HPDE6-E6E7 (cell line): ENCODE measurements around the gene RHOBTB3.
"Not testable (repeated sequence)": the region's sequence is repeated elsewhere in the genome, so short reads cannot be mapped to it uniquely, and the experiment has no call there.

Source experiments
- DNase-seq: peaks from one replicate; pipeline ENCODE4 v3.0.0; 2011; ENCODE audit warnings: missing footprints; ENCODE audit errors: extremely low spot score

The RHOBTB3 gene

DNA sequence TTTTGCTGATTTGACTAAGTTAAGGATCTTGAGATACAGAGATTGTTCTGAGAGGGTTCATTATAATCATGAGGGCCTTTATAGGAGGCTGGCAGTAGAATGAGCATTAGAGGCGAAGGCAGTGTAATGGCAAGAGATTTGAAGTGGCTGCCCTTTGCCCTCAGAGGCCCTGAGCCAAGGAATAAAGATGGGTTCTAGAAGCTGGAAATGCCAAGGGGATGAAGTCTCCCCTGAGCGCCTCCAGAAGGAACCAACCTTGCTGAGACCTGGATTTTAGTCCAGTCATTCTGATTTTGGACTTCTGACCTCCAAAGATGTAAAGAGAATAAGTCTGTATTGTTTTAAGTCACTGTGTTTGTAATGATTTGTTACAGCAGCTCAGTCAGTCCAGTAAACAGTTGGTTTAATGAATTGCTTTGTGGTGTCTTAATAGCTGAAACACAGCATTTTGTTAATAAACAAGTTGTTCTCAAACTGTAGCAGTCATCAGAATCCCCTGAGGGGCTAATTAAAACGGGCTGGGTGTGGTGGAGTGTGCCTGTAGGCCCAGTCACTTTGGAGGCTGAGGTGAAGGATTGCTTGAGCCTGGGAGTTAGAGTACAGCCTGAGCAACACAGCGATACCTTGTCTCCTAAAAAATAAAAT is 68.2 kb downstream of the RHOBTB3 start:
- DNase-seq, result no peak

- no peak for DNase-seq
These were observed 69.4 kb downstream of the RHOBTB3 start for GRCh38 chr5:95800553-95800952.

DNA sequence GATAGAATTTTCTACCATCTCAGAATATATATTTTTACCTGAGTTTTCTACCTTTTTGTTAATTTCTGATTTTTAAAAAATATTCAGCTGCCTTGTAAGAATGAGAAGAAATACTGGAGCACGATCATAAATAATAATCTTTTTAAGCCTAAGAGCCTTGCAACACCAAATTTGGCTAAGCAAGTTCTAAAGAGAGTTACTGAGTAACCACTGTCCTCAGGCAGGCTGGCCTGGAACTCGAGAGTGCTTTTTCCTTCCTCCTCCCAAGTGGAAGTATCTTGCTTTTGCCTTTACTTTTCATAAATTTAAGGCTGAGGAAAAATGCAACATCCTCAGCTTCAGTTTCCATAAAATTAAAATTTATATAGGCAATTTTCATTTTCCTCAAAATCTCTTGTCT is 70.4 kb downstream of the RHOBTB3 start:
- no peak for DNase-seq

DNA sequence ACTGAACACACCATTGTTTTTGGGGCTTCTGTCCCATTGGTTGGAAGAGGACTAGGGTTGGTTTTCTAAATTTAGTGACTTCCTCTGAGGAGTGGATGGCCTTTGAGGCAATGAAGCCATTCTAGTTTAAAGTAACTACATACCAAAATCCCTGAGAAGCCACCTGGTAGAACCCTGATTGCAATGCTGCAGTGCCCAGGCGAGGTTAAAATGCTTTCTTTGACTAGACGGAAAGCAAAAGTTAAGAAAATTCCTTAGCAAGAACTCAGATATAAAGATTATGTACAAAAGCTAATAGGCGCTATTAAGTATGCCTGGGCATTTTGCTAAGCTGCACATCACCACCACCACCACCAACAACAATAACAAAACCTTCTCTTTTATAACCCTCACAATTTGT is 70.8 kb downstream of the RHOBTB3 start:
- DNase-seq, result no peak

DNA sequence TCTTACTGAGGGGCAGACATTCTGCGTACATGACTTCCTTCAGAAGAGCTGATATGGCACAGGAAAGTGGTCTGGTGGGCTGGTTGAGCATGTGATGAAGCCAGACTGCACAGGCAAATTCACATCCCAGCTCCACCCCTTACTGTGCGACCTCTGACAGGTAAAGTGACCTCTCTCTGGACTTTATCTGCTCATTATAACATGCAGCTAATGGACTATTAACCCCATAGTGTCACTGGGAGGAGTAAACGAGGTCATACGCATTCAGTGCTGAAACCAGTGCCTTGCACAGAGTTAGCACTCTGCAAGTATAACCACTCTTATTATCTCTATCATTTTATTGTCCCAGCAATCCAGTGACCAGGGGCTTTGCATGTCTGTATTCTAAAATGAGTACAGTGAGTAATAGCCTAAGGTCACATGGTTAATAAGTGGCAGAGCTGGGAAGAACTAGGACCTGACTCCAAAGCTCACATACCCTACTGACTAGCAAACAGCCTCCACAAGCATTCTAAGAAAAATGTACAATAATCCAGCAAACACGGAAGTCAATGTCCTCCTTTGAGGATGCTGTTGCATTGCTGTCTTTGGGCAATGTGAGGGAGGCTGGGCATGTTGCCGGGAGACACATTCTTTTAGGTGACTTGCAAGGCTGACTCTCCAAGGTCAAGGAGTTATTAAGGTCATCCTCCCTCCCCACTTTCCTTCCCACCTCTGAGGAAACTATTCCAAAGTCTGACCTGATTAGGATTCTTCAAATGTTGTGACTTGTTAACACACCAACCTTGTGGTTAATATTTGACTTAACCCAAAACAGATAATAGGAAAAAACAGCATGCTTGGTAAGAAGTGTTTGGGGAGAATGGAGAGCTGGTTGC is 72.4 kb downstream of the RHOBTB3 start:
- no peak for DNase-seq

DNA sequence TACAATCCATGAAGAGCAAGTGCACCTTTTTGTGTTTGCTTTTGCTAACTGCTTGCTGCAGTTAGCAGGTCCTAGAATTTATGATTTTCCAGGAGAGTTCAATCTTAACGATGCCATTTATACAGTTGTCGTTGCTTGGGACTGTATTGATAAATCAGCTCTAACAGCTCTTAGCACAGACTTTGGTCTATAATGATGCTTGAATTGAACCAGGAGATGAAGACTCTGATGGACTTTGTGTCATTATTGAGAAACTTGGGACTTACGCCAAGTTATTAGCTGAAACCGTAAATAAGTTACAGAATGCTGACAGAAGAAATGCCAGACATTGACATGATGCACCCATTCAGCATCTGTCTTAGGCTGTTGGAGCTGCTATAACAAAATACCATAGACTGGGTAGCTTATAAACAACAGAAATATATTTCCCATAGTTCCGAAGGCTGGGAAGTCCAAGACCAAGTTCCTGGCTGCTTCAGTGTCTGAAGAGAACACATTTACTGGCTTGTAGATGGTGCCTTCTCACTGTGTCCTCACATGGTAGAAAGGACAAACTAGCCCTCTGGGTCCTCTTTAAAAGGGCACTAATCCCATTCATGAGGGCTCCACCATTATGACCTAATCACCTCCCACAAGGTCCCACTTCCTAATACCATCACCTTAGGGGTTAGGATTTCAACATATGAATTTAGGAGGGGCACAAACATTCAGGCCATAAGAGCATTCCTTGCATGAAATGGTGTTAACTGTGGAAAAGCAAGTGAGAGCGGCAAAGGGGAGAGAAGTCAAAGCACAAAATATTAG is 73.8 kb downstream of the RHOBTB3 start:
- no peak for DNase-seq

DNA sequence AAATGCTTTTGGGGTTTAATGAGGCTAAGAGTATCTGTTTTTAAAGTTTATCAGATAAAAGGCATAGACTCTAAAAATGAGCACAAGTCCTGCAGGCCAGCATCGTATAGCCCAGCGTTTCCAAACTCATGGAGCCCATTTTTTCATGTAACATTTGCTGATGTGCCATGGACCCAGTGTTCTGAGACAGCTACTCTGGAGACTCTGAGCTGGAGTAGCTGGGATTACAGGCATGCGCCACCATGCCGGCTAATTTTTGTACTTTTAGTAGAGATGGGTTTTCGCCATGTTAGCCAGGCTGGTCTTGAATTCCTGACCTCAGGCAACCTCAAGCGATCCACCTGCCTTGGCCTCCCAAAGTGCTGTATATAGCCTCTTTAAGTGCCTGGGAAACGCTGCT is 75.6 kb downstream of the RHOBTB3 start:
- DNase-seq, result no peak

- DNase-seq, result no peak
These were observed 77.0 kb downstream of the RHOBTB3 start for GRCh38 chr5:95808013-95808685.

- DNase-seq, result no peak
These were observed 77.7 kb downstream of the RHOBTB3 start for GRCh38 chr5:95808686-95809413.

GRCh38 chr5:95809414-95809960 is 78.4 kb downstream of the RHOBTB3 start:
- DNase-seq, result no peak

- no peak for DNase-seq
These were observed 79.4 kb downstream of the RHOBTB3 start for GRCh38 chr5:95810305-95811125.

DNA sequence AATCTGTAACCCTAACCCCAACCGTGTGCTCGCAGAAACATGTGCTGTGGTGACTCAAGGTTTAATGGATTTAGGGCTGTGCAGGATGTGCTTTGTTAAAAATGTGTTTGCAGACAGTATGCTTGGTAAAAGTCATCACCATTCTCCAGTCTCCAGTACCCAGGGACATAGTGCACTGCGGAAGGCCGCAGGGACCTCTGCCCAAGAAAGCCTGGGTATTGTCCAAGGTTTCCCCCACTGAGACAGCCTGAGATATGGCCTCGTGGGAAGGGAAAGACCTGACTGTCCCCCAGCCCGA is 79.9 kb downstream of the RHOBTB3 start:
- DNase-seq, result not testable (repeated sequence)

- not testable (repeated sequence) for DNase-seq
These were observed 80.4 kb downstream of the RHOBTB3 start for GRCh38 chr5:95811461-95812073.

- DNase-seq, result no peak
These were observed 80.9 kb downstream of the RHOBTB3 start for GRCh38 chr5:95812074-95812471.

DNA sequence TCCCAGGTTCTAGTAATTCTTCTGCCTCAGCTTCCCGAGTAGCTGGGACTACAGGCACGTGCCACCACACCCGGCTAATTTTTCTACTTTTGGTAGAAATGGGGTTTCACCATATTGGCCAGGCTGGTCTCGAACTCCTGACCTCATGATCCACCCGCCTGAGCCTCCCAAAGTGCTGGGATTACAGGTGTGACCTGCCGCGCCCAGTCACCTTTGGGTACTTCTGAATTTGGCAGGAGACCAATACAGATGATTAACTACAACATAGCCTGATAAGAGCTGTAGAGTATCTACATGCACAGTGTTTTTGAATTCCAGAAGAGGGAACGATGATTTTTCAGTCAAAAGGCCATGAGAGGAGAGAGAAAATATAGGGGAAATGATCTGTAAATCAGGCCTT is 81.9 kb downstream of the RHOBTB3 start:
- DNase-seq, result not testable (repeated sequence)

- no peak for DNase-seq
These were observed 84.1 kb downstream of the RHOBTB3 start for GRCh38 chr5:95815155-95815729.

GRCh38 chr5:95816341-95816740 is 85.2 kb downstream of the RHOBTB3 start:
- no peak for DNase-seq

DNA sequence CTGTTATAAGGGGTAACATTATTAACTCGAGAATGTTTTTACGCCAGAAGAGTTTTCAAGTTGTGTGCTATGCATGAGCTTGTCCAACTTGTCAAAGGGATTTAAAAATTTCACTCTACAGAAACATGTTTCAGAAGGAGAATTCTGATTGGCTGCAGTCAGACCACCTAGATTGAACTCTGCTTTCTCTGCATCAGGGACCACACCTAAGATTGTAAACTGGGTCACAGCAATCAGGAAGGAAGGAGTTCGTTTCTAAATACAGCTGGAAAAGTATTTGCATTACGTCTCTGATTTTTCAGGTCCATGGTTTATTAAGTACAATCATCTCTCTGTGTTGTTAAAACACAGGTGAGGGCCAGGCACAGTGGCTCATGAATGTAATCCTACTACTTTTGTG is 85.6 kb downstream of the RHOBTB3 start:
- no peak for DNase-seq

DNA sequence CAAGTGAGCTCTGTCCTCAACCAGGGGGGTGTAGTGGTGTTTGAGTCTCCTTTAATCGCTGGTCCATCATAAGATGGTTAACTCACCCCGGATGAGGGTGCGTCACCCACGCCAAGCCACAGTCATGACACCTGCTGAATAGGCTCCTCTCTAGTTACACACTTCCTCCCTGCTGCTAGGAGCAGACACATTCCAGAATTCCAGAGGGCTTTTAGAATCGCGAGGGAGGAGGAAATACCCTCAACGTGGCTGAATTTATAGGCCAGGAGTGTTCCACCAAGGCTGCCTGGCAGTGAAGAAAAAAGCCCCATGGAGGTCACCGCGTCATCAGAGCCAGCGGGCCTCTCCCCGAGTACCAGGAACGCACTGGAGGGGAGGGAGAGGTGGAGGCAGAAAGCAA is 86.3 kb downstream of the RHOBTB3 start:
- peak; percentile 52 for DNase-seq
